Measurements from ENCODE around the gene MS4A8.

MS4A8 gene

DNA sequence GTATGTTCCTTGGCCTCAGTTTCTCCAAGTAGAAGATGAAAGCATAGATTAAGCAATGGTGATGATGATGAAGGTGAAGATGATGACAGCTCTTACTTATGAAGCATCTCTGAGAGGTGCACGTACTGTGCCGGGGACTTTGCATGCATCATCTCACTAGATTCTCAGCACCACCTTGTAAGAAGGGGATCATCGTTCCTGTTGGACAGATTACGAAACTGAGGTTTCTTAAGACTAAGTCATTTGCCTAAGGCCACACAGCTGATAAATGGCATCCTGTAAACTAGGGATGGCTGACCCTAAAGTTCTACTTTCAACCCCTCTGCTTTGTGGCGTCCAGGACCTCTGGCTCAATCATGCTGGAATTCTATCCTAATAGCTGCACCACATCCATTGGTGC is 65.9 kb downstream of the MS4A8 start:
- no peak for DNase-seq

All from CD4-positive, alpha-beta T cell treated with Interleukin-4 for 4 hours (primary cell).